ENCODE measurements around the gene HDAC4.

GRCh38 chr2:239002591-239002953 is 398.2 kb downstream of the HDAC4 start:
- TF ChIP-seq CTCF (IDR thresholded peaks at IDR 0.05; ENCODE audit: low read length) (no peak), EZH2 (IDR thresholded peaks at IDR 0.05; ENCODE audit: borderline replicate concordance, low read length) (no peak)
